Stimulated activated CD8-positive, alpha-beta memory T cell treated with anti-CD3 and anti-CD28 coated beads, Interleukin-12 subunit alpha, Interleukin-12 subunit beta, amount 100 ng/mL, for 24 hours (primary cell): ENCODE data around the gene APBA2.

ENCODE experiments used
- DNase-seq: peaks from one replicate; pipeline ENCODE4 v3.0.0-alpha.2; 2020; ENCODE audit errors: extremely low read depth

The APBA2 gene

GRCh38 chr15:29058903-29059539 lies 173.2 kb downstream of the APBA2 start:
- no peak for DNase-seq

DNA sequence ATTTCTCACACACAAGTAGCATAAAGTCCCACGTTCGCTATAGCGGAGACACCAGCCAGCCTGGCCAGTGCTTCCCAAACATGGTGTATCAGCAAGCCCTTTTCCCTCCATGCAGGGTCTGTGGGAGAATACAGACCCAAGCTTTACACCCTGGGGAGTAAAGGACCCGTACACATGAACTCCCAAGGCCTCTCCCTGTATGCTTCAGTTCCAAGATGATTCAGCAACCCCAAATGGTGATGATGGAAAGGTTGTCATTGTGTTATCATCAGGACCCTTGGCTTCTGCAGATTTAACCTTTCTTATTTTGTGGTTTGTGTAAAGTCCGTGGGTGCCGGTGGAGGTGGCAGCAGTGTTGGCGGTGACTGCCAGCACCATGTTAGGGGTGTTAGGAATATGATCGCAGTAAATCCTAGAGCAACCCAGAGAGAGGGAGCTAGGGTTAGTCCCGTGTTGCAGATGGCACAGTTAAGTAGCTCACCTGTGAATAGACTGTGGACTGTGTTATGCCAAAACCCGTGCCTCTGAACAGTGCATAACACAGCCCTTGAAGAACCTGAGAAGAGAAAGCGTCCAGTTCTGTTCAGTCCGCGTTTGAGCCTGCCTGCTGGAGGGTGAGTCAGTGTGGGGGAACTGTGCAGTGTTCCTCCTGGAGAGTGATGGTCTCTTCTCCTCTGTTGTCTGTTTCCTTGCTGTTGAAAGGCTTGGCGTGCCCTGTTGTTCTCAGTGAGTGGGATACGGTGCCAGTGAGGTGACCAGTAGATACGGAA lies 174.3 kb downstream of the APBA2 start:
- no peak for DNase-seq

DNA sequence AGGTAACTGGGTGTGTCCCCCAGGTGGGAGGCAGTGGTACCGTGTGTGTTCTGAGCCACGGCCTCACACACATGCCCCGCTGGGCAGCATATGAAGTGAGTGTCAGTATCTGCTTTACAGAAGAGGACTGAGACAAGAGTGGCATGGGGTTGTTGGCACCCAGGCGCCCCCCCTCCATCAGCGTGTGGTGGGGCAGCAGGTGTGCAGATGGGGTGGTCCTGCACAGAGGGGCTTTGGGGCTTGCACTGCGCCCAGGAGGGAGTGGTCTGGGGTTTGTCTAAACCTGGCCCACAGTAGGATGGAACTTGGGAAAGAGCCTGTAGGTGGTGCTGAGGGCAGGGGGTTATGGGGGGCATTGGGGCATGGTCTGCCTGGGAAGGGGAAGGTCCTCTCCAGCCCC lies 176.0 kb downstream of the APBA2 start:
- DNase-seq: no peak

DNA sequence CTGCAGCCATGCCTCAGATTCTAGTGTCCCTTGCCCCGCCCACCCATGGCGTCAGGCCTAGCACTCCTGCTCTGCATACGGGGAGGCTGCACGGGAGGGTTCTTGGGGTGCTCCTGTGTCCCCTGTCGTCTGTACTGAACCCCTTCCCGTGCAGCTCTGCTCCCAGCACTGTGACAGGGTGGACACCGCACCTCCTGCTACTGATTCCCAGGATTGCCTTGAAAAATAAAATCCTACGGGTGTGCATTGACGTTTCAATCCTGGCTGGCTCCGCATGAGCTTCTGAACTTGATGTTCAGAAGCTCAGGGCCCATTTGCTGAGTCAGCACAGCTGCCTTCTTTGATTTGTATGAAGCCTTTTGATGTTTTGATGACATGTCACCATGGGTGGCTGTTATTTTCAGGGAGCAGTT lies 176.4 kb downstream of the APBA2 start:
- no peak for DNase-seq

GRCh38 chr15:29062626-29063025 lies 176.9 kb downstream of the APBA2 start:
- DNase-seq: no peak

DNA sequence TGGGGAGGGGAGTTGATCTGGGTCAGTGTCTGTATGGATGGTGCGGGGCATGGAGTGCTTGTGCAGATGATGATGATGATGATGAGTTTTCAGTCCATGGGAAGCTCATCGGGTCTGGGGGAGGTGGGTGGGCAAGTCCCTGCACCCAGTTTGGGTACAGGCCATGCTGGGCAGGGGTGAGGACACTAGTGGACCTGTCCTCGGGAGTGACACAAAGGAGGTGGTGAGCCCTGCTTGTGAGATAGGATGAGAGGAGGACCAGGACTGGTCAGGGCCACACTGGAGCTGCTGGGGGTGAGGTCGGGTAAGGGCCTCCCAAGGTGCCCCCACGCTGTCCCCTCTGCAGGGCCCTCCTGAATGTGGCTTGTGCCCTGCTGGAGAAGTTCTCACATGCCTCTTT lies 177.9 kb downstream of the APBA2 start:
- no peak for DNase-seq

DNA sequence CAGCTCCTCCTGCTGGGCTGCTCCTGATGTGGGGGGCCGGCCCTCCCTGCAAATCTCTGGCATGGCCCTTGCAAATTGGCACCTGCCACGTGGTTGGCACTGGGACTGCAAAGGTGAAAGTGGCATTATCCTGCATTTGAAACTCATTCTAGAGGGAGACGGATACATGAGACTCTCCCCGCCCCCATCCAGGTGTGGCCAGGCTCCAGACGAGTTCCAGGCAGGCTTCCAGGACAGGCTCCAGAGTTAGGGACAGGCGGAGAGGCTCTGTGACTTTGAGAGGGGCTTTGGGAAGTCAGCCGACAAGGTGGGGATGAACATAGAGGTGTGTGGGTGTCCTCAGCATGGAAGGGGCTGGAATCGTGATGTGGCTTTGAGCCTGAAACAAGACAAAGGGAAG lies 178.5 kb downstream of the APBA2 start:
- DNase-seq: no peak

DNA sequence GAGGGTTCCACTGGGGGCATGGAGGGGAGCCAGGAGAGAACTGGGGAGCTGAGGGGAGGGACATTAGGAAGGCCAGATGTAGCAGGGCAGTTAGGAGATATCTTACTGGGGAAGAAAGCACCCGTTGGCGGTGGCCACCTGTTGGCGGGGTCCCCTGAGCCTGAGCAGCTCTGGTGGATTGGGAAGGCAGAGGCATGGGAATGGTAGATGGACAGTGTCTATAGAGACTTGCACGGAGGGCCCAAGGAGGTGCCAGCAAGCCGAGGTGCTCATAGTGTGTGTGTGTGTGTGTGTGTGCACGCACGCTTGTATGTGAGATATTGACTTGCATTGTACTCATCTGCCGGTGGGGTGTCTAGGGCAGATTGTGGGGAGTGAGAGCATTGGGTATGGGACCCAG lies 179.0 kb downstream of the APBA2 start:
- no peak for DNase-seq

- DNase-seq: no peak
These were observed 179.8 kb downstream of the APBA2 start for GRCh38 chr15:29065571-29065970.

DNA sequence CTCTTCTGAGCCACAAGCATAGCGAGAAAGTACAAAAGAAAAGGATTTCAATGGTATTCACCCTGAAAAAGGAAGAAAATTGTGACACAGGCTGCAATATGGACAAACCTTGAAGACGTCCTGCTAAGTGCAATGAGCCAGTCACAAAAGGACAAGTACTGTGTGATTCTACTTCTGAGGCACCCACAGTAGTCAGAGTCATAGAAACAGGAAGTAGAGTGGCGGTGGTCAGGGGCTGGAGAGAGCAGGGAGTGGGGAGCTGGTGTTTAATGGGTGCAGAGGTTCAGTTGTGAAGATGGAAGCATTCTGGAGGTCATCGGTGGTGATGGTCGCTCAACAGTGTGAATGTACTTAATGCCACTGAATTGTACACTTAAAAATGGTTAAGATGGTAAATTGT lies 180.5 kb downstream of the APBA2 start:
- no peak for DNase-seq

GRCh38 chr15:29066838-29067237 lies 181.1 kb downstream of the APBA2 start:
- DNase-seq: no peak

DNA sequence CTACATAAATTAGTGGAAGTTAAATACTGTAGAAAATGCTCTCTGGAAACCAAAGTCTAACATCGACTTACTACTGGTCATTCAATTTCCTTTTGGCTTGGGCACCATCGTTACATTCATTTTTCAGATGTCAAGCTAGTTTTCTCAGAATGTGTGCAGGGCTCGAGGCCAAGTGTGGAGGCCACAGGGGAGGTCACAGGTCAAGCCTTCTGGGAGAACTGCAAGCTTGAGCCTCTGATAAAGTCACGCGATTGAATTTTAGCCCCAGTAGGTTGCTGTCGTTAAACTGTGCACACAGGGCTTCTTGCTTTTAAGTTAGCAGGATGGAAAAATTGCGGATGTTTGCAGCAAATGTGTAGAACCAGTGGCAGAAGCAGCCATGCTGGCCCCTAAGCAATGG lies 182.2 kb downstream of the APBA2 start:
- no peak for DNase-seq

DNA sequence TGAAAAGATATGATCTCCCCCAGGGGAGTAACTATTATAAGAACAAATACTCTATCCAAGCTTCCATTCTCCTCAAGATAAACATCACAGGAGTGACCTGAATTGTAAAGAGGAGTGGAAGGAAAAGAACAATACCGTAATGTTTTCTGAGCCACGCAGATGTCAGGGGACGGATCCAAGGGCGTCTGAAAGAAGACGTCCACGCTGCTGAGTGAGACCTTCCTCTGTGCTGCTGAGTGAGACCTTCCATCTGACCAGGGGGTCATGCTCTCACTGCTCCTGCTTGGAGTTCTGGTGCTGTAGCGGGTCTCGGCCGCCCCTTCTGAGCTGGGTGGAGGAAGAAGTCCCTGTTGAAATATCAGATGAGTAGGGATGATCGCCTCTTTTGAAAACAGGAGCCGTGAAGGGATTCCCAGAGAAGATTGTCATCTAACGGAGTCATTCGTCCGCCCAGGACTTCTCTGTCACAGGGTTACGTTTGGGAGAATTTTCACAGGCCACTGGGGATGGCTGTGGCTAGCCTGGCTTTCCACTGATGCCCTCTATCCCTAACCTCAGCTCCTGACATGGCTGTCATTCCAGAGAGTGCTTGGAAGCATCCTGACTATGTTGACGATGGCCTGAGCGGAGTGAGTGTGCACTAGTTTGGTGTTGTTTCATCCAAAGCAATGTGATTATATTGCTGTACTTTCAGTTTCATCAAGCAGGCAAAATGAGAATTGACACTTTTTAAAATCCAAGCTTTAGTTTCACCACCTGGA lies 184.9 kb downstream of the APBA2 start:
- DNase-seq: no peak

GRCh38 chr15:29071232-29071881 lies 185.6 kb downstream of the APBA2 start:
- no peak for DNase-seq

DNA sequence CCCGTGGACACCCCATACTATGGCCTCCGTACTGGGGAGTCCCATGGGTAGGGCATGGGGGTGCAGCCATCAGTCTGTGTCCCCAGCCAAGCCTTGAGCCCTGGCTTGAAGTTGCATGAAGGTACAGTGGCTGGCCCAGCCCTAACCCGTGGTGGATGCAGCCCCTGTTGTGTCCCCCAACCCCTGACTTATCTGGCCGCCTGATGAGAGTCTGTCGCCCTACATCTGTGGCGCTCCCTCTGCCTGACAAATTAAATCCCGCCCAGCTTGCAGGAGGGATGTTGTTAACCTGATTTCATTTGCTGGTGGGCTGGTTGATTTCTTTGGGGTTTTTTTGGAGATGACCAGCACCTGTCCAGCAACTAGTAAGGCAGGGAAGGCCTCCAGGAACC lies 186.1 kb downstream of the APBA2 start:
- DNase-seq: no peak

DNA sequence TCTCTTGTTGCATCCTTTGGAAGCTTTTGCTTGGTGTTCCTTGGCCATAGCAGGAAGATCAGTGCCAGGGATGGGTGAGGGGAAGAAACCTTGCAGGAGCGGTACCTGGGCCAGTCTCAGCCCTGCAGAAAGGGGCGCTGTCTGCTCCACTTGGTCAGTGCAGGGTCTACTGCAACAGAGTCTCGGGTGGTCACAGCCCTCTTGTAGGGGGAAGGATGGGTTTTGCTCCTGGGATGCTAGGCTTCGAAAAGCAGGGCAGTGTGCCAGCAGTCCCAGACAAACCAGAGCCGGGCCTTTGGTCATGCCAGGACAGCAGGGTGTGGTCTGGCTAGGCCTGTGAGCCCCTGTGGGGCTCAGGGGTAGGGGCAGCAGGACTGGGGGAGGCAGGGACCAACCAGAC lies 186.7 kb downstream of the APBA2 start:
- DNase-seq: no peak

DNA sequence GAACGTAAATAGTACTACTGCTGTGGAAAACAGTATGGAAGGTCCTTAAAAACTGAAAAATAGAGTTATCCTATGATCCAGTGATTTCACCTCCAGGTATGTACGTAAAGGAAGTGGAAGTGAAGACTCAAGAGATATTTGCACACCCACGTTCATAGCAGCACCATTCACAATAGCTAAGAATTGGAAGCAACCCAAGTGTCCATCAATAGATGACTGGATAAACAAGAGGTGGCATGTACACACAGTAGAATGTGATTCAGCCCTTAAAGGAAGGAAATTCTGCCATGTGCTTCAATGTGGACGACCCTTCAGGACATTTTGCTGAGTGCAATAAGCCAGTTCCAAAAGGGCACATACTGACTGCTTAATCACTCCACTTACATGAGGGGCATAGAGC lies 188.3 kb downstream of the APBA2 start:
- no peak for DNase-seq

DNA sequence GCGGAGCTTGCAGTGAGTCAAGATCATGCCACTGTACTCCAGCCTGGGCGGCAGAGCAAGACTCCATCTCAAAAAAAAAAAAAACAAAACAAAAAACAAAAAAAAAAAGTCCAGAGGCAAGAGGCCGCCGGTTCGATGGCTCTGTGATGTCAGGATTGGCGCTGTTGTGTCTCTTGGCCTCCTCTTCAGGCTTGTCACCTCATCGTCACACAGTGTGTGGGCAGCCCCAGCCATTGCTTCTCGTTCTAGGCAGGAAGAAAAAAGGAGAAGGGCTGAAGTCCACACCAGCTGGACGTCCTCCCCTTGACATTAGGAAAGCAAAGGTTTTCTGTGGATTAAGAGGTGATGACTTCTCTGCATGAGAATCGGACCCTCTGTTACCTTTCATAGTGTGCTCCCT lies 192.8 kb downstream of the APBA2 start:
- DNase-seq: no peak

DNA sequence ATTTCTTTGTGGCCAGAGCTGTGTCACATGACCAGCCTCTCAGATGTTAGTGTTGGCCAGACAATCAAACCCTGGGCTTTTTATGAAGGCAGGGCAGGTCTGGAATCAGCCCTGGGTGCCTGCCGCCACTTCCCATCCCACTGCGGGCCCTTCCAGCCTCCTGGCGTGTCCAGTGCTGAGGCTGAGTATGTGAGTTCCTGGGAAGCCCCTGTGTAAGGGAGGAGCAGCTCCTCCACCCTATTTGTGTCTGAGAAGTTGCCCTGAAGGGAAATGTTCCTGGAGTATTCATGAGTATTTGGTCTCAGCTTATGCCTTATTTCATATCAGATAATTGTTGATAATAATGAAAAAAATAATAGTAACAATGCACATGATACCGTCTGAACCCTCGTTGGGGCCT lies 193.7 kb downstream of the APBA2 start:
- no peak for DNase-seq

DNA sequence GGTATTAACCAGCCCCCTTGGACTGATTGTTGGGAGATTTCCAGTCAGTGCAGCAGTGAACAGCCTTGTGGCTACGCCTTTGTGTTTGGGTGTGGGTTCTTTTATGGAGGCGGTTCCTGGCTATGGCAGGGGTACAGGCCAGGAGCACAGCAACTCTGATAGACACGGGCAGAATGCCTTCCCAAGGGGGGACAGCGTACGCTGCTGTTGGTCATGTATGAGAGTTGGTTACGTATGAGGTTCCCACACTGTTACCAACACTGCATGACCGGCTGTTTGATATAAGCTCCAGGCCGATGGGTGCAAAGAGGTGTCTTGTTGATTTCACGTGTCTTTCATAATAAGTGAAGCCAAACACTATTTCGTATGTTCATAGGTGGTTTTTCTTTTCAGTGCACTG lies 196.0 kb downstream of the APBA2 start:
- no peak for DNase-seq

- no peak for DNase-seq
These were observed 197.4 kb downstream of the APBA2 start for GRCh38 chr15:29083161-29083560.

DNA sequence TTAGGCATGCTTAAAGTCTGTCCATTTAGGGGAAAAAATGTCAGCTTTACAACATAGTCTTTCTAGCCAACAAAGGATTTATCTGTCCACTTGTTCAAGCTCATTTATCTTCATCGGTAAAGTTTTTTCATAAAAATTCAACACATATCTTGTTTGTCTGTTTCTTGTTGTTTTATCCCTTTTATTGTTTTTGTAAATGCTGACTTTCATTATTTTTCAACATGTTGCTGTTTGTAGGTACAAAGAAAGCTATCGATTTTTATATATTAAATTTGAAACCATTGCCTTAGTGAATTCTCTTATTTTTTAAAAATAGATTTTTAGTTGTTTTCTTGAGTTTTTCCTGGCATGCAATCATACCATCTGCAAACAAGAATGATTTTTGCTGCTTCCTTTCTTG lies 198.1 kb downstream of the APBA2 start:
- no peak for DNase-seq

- no peak for DNase-seq
These were observed 200.2 kb downstream of the APBA2 start for GRCh38 chr15:29086001-29086400.
